ENCODE data around the gene CCAR1. TPM values are rescaled to one million over a fixed set of nuclear protein-coding genes. Genes with fewer than 3 reads are reported as not detected.

CCAR1 gene
- total and polyA plus RNA-seq, 10 of the 15 experiments (the other 5 are each of a cell fraction or from before 2014, with no cell fraction given) = 35.5 to 124 (median 79.0) TPM

- no peak for TF ChIP-seq ZNF687 (IDR thresholded peaks at IDR 0.05)
- TF ChIP-seq, protein P1, sequence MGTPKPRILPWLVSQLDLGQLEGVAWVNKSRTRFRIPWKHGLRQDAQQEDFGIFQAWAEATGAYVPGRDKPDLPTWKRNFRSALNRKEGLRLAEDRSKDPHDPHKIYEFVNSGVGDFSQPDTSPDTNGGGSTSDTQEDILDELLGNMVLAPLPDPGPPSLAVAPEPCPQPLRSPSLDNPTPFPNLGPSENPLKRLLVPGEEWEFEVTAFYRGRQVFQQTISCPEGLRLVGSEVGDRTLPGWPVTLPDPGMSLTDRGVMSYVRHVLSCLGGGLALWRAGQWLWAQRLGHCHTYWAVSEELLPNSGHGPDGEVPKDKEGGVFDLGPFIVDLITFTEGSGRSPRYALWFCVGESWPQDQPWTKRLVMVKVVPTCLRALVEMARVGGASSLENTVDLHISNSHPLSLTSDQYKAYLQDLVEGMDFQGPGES (IDR thresholded peaks at IDR 0.05) = no peak
These were observed 21.4 kb downstream of the CCAR1 start (continued) for GRCh38 chr10:68742397-68742796.

GRCh38 chr10:68752711-68753350, 31.8 kb downstream of the CCAR1 start:
- Histone ChIP-seq H2AFZ (ENCODE audit: control insufficient read depth, low read depth, low read length) (no peak overlapping the region), H3K36me3 (ENCODE audit: control insufficient read depth in 2 of 2, insufficient read depth in 2 of 2, low read length in 1 of 2) (peaks cover 4 to 54% of the 10 kb centered on the region in 2 experiments), H3K27me3 (replicated peaks in 1 of 2; ENCODE audit: control insufficient read depth in 2 of 2, insufficient read depth in 2 of 2, low read length in 1 of 2) (no peaks in the 10 kb centered on the region), H3K9ac (ENCODE audit: control insufficient read depth, insufficient read depth, low read length) (no peak overlapping the region), H3K4me1 (ENCODE audit: control insufficient read depth, insufficient read depth, low read length) (no peaks in the 10 kb centered on the region), H3K79me2 (ENCODE audit: control insufficient read depth, insufficient read depth, low read length) (no peaks in the 10 kb centered on the region), H3K9me3 (replicated peaks; ENCODE audit: control insufficient read depth, insufficient read depth, low read length) (no peaks in the 10 kb centered on the region), H3K4me2 (ENCODE audit: control insufficient read depth, insufficient read depth) (no peak overlapping the region), H3K27ac (ENCODE audit: control insufficient read depth, insufficient read depth) (no peak overlapping the region), H4K20me1 (ENCODE audit: control insufficient read depth, insufficient read depth) (no peaks in the 10 kb centered on the region), H3K4me3 (no peak overlapping the region)
- BruUV-seq (replicated peaks) = no TSS peak
- WGBS (ENCODE audit: insufficient coverage, insufficient replicate concordance, low lambda C conversion rate, missing lambda C conversion rate) = 83% methylated on average over 2 of the region's 2 CpGs
- no peak for FAIRE-seq
- in situ Hi-C loops (cut with MboI) = no loop called here
- no peak for ATAC-seq
- ChIA-PET CTCF (no interaction called here), SMC1A (ENCODE audit: uncharacterized antibody, unreplicated experiment) (interaction anchor here (1.0 kb wide), 1 partner anchor 8 kb away, joined by 4 read pairs; no protein-coding TSS in a partner anchor), POLR2A (no interaction called here), RAD21 (ENCODE audit: unreplicated experiment) (no interaction called here)
- DNase-seq (ENCODE audit: low read depth, low spot score) = no peak
- TF ChIP-seq PML (IDR thresholded peaks at IDR 0.05; ENCODE audit: low read length) (no peak), SPI1 (IDR thresholded peaks at IDR 0.05; ENCODE audit: borderline replicate concordance, insufficient read depth, low read depth, low read length) (peak; percentile 26; the same call in 1 of the 2 replicates), CREB1 (IDR thresholded peaks at IDR 0.05; ENCODE audit: low read depth) (no peak), PKNOX1 (IDR thresholded peaks at IDR 0.05) (no peak), POU2F2 (IDR thresholded peaks at IDR 0.05; ENCODE audit: borderline replicate concordance, low read depth, low read length) (no peak)
- intact Hi-C loops (cut with micrococcal nuclease; ENCODE audit: unreplicated experiment) = no loop called here
